ENCODE results near the gene ZNF205. TPM values are rescaled to one million over a fixed set of nuclear protein-coding genes. Genes with fewer than 3 reads are reported as not detected.

The ZNF205 gene
- total and polyA plus RNA-seq, 2 of the 13 experiments (the other 11 are each of a cell fraction or from before 2014, with no cell fraction given): 5.8 to 10.2 TPM

DNA sequence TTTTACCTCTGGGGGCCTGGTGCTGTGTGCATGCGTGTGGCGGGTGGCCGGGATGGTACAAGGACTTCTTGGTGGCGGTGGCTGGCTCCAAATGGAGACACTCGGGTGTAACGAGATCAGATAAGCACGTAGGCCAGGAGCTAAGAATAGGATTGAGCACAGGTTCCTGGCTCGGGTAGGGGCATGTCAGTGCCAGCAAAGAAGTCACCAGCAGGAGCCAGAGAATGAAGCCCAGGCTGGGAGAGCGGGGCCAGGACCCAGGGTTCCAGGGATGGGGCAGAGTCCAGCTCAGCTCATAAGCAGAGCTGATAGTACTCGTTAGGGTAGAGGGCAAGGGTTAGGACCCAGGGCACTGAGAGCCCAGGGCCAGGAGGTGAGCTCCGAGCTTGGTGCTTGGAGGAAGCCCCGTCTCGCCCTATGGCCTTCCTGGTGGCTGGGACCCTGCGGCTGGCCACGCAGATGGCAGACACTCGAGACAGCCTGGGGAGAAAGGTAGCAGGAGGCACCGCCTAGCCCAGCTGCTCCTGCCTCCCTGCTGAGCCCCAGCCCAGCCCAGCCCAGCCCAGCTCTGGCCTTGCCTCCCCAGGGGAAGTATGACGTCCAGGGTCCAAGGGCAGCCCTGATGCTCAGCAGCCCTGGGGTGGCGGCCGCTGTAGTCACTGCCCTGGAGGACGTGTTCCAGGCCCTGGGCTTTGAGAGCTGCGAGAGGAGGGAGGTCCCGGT is 31.4 kb downstream of the ZNF205 start (continued):
- TF ChIP-seq FOXO1 (CRISPR knock-in tag; IDR thresholded peaks at IDR 0.05) (no peak), ZNF569 (CRISPR knock-in tag; IDR thresholded peaks at IDR 0.05; ENCODE audit: borderline replicate concordance) (no peak), SNAPC2 (CRISPR knock-in tag; IDR thresholded peaks at IDR 0.05) (no peak), KDM5A (IDR thresholded peaks at IDR 0.05; ENCODE audit: borderline replicate concordance, low read length) (no peak), RAD51 (IDR thresholded peaks at IDR 0.05; ENCODE audit: borderline replicate concordance) (no peak), FOXK1 (CRISPR knock-in tag; IDR thresholded peaks at IDR 0.05; ENCODE audit: borderline replicate concordance, low read depth) (no peak), ZNF460 (CRISPR knock-in tag; IDR thresholded peaks at IDR 0.05; ENCODE audit: borderline replicate concordance) (no peak; the same call in 1 of the 2 replicates), ZNF670 (CRISPR knock-in tag; IDR thresholded peaks at IDR 0.05; ENCODE audit: borderline replicate concordance) (no peak), CBX1 (IDR thresholded peaks at IDR 0.05; ENCODE audit: low read depth) (no peak)
- TF ChIP-seq, protein P1, sequence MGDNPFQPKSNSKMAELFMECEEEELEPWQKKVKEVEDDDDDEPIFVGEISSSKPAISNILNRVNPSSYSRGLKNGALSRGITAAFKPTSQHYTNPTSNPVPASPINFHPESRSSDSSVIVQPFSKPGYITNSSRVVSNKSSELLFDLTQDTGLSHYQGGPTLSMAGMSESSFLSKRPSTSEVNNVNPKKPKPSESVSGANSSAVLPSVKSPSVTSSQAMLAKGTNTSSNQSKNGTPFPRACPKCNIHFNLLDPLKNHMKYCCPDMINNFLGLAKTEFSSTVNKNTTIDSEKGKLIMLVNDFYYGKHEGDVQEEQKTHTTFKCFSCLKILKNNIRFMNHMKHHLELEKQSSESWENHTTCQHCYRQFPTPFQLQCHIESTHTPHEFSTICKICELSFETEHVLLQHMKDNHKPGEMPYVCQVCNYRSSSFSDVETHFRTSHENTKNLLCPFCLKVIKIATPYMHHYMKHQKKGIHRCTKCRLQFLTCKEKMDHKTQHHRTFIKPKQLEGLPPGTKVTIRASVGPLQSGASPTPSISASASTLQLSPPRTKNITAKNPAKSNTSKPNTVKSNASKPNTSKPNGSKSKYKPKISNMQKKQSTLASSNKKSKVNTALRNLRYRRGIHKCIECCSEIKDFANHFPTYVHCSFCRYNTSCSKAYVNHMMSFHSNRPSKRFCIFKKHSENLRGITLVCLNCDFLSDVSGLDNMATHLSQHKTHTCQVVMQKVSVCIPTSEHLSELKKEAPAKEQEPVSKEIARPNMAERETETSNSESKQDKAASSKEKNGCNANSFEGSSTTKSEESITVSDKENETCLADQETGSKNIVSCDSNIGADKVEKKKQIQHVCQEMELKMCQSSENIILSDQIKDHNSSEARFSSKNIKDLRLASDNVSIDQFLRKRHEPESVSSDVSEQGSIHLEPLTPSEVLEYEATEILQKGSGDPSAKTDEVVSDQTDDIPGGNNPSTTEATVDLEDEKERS (CRISPR knock-in tag; IDR thresholded peaks at IDR 0.05): no peak
- TF ChIP-seq, protein P2, sequence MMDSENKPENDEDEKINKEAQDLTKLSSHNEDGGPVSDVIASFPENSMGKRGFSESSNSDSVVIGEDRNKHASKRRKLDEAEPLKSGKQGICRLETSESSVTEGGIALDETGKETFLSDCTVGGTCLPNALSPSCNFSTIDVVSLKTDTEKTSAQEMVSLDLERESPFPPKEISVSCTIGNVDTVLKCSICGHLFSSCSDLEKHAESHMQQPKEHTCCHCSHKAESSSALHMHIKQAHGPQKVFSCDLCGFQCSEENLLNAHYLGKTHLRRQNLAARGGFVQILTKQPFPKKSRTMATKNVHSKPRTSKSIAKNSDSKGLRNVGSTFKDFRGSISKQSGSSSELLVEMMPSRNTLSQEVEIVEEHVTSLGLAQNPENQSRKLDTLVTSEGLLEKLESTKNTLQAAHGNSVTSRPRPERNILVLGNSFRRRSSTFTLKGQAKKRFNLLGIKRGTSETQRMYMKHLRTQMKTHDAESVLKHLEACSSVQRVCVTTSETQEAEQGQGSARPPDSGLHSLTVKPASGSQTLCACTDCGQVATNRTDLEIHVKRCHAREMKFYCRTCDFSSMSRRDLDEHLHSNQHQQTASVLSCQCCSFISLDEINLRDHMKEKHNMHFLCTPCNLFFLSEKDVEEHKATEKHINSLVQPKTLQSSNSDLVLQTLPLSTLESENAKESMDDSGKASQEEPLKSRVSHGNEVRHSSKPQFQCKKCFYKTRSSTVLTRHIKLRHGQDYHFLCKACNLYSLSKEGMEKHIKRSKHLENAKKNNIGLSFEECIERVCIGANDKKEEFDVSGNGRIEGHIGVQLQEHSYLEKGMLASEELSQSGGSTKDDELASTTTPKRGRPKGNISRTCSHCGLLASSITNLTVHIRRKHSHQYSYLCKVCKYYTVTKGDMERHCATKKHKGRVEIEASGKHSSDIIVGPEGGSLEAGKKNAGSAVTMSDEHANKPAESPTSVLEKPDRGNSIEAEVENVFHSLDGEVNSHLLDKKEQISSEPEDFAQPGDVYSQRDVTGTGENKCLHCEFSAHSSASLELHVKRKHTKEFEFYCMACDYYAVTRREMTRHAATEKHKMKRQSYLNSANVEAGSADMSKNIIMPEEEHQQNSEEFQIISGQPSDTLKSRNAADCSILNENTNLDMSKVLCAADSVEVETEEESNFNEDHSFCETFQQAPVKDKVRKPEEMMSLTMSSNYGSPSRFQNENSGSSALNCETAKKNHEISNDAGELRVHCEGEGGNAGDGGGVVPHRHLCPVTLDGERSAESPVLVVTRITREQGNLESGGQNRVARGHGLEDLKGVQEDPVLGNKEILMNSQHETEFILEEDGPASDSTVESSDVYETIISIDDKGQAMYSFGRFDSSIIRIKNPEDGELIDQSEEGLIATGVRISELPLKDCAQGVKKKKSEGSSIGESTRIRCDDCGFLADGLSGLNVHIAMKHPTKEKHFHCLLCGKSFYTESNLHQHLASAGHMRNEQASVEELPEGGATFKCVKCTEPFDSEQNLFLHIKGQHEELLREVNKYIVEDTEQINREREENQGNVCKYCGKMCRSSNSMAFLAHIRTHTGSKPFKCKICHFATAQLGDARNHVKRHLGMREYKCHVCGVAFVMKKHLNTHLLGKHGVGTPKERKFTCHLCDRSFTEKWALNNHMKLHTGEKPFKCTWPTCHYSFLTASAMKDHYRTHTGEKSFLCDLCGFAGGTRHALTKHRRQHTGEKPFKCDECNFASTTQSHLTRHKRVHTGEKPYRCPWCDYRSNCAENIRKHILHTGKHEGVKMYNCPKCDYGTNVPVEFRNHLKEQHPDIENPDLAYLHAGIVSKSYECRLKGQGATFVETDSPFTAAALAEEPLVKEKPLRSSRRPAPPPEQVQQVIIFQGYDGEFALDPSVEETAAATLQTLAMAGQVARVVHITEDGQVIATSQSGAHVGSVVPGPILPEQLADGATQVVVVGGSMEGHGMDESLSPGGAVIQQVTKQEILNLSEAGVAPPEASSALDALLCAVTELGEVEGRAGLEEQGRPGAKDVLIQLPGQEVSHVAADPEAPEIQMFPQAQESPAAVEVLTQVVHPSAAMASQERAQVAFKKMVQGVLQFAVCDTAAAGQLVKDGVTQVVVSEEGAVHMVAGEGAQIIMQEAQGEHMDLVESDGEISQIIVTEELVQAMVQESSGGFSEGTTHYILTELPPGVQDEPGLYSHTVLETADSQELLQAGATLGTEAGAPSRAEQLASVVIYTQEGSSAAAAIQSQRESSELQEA (CRISPR knock-in tag; IDR thresholded peaks at IDR 0.05; ENCODE audit: not compliant biosample characterization): peak; percentile 22
- TF ChIP-seq, protein P3, sequence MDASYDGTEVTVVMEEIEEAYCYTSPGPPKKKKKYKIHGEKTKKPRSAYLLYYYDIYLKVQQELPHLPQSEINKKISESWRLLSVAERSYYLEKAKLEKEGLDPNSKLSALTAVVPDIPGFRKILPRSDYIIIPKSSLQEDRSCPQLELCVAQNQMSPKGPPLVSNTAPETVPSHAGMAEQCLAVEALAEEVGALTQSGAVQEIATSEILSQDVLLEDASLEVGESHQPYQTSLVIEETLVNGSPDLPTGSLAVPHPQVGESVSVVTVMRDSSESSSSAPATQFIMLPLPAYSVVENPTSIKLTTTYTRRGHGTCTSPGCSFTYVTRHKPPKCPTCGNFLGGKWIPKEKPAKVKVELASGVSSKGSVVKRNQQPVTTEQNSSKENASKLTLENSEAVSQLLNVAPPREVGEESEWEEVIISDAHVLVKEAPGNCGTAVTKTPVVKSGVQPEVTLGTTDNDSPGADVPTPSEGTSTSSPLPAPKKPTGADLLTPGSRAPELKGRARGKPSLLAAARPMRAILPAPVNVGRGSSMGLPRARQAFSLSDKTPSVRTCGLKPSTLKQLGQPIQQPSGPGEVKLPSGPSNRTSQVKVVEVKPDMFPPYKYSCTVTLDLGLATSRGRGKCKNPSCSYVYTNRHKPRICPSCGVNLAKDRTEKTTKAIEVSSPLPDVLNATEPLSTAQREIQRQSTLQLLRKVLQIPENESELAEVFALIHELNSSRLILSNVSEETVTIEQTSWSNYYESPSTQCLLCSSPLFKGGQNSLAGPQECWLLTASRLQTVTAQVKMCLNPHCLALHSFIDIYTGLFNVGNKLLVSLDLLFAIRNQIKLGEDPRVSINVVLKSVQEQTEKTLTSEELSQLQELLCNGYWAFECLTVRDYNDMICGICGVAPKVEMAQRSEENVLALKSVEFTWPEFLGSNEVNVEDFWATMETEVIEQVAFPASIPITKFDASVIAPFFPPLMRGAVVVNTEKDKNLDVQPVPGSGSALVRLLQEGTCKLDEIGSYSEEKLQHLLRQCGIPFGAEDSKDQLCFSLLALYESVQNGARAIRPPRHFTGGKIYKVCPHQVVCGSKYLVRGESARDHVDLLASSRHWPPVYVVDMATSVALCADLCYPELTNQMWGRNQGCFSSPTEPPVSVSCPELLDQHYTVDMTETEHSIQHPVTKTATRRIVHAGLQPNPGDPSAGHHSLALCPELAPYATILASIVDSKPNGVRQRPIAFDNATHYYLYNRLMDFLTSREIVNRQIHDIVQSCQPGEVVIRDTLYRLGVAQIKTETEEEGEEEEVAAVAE (CRISPR knock-in tag; IDR thresholded peaks at IDR 0.05; ENCODE audit: borderline replicate concordance): no peak

All from HepG2 (cell line).